ENCODE results near the gene NLGN4X.
"Not testable (repeated sequence)": the region's sequence is repeated elsewhere in the genome, so short reads cannot be mapped to it uniquely, and the experiment has no call there.

NLGN4X gene

DNA sequence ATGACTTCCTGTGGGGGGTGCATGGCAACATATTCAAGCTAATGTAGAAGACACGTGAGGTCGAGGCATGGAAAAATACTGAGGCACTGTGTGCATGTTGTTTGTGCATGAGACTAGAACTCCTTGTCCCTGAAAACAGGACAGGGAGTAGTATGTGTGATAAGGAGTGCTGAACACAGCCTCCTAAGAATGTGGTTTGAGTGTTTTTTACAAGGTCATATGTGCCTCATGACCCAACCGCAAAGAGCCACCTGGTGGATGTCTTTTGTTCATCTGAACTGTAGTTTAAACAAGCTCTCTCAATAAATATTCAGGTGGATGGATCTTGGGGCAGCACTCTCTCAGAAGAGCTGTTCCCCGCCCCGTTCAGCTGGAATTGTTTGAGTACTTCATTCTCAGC, 226.6 kb downstream of the NLGN4X start:
- no peak for DNase-seq

DNA sequence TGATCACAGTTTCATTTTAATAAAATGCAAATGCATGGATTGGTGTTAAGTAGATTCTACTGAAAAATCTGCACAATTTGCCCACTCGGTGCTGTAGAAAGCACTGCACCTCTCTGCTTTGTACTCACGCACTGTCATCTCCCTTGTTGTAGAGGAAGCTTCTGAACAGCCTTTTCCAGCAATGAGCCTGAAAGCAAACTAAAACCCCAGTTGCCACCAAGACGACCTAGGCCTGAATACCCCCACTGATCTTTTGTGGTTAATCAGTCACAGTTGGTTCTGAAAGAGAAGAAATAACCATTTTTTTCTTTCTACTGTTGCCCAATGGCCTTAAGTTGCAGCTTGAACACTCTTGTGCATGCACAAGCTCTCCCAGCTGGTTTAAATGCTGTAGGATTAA, 229.8 kb downstream of the NLGN4X start:
- no peak for DNase-seq

GRCh38 chrX:5998456-5998855, 230.2 kb downstream of the NLGN4X start:
- no peak for DNase-seq

- no peak for DNase-seq
Observed at GRCh38 chrX:5991393-5991792, 237.3 kb downstream of the NLGN4X start.

- no peak for DNase-seq
Observed at GRCh38 chrX:5979338-5979737, 249.3 kb downstream of the NLGN4X start.

GRCh38 chrX:5976332-5976731, 252.3 kb downstream of the NLGN4X start:
- no peak for DNase-seq

GRCh38 chrX:5971300-5971699, 257.4 kb downstream of the NLGN4X start:
- DNase-seq: no peak

- no peak for DNase-seq
Observed at GRCh38 chrX:5965406-5965805, 263.3 kb downstream of the NLGN4X start.

DNA sequence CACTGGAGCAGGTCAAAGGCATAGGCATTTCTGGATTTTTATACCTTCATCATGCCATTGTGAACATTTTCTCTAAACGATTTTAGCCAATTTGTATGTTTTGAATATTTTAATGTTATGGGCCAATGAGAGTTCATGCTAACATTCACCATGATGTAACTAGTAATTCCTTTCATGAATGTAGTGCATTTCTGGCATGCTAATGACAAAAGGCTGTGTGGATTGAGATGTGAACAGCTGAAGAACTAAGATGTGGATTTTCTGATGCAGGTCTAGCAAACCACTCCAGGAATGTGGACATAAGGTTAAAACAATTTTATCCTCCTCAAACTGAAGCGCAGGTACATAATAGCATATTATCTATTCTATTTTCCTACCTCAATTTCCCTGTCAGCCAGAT, 269.4 kb downstream of the NLGN4X start:
- no peak for DNase-seq

DNA sequence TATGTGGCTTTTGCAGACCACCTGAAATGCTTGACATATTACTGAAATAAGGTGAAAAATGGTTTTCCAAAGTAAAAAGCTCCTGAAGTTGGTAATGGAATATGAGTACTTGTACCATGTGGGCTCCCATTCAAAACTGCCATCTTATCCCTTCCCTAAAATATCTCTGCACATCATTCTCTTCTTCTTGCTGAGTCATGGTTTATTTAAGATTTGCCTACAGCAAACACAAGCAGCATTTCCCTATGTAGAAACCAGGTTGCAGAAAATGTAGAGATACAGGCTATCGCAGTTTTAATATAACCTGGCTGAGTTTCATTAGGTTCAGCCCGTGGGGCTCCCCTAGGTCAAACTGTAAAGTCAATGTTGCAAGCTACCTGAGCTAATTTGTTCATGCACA, 270.1 kb downstream of the NLGN4X start:
- DNase-seq: no peak

DNA sequence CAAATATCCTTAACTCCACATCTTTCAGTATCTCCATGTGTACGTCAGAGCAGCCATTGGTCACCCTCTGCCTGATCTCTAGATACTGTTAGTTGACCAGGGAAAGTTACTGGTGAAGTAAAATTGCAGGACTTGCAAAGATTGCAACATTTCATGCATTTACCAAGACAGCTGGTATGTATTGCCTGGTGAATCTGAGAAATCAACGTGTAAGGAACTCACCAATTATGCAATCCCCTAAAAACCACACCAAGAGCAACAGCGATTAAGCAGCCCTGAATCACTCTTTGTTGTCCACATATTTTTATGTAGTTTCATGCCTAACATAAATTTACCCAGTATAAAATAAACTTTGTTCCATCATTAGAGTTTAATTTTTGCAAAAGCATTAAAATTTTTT, 271.2 kb downstream of the NLGN4X start:
- DNase-seq: no peak

DNA sequence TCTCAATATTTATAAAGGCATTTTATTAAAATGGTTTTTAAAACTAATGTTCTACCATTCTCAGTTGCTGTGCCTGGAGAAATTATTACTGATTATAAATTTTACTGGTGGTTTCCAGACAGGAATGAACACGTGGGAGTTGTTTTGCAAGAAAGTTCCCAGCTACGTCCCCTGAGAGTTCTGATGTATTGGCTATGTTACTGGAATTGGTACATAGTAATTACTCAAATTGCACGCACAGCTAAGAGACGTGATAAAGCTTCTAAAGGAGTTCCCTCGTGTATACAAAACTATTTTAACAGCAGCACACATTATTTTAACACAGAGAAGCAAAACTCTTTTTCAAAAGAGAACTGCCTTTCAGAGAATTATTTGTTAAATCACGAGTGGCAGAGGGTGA, 292.2 kb downstream of the NLGN4X start:
- DNase-seq: no peak

DNA sequence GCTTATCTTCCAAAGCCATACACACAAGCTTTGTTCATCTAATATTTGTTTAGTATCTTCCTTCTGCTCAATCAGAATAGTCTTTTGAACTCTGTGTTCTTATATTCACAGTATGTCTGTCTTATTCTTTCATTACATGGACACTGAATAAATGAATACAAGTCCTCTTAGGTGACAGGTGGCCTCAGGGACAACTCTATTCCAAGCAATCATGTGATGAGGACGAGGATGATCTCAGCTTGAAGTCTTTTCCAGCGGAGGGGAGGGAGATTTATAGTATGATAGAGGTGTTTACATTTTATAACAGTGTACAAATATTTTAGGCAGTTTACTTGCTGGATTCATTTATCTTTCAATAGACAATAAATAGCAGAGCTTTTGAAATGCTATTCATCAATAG, 300.4 kb downstream of the NLGN4X start:
- no peak for DNase-seq

DNA sequence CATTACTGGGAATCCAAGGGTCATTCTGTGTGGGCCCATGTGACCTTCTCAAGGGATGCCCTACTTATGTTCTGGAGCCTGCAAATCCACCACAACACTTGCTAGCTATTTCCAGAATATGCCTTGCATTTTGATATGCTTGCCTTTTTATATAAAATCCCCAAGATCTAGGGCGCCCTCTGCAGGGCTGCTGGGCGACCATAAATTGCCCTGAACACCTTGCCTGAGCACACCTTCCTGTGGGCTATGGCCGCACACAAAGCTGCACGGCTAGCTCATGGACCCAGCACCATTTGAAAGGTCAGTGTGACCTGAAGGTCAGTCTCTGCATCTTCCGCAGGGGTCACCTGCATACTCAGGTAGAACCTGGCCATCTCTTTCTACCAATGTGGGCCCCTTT, 311.7 kb downstream of the NLGN4X start:
- DNase-seq: peak in 1 of 2 experiments; percentile 4

- DNase-seq: no peak
Observed at GRCh38 chrX:5915783-5916182, 312.9 kb downstream of the NLGN4X start.

GRCh38 chrX:5907207-5907606, 321.5 kb downstream of the NLGN4X start:
- no peak for DNase-seq

- not testable (repeated sequence) for DNase-seq
Observed at GRCh38 chrX:5903586-5904190, 325.0 kb downstream of the NLGN4X start.

DNA sequence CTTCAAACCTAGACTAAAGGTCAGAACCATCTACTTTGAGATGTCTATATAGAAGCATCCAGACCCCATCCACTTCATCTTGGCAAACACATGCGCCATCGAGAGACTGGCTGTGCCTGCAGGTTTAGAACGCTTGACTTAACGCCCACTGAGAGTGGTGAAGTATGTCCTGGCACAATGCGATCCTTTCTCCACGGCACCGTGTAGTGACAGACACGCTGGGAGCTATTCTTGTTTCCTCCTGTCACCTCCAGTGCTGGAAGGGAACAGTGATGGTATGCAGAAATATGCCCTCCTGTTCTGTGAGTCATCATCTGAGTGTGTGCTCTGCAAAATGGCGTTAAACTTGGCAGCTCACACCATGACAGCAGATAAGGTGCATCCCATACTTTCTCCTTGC, 330.2 kb downstream of the NLGN4X start:
- DNase-seq: no peak

DNA sequence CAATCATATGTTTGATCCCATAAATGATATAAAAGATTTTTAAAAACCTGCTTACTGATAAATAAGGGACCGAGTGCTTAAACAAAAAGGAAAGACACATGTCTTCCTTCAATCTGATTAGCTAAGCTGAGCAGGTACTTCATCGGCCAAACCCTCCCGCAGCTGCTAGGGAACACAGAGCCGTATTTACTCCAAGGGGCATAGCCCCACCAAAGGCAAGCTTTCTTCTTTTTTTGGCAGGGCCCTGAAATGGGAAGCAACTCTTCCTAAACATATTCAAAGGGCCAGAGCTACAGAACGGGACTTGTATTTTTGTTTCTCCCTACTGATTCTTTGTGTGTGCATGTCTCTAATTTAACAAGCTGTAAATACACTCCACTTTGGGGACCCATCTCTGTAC, 337.3 kb downstream of the NLGN4X start:
- no peak for DNase-seq

GRCh38 chrX:5876984-5877596, 351.6 kb downstream of the NLGN4X start:
- peak; percentile 33 to 41 for DNase-seq

GRCh38 chrX:5870238-5870637, 358.4 kb downstream of the NLGN4X start:
- no peak for DNase-seq

- no peak for DNase-seq
Observed at GRCh38 chrX:5869786-5870185, 358.9 kb downstream of the NLGN4X start.

DNA sequence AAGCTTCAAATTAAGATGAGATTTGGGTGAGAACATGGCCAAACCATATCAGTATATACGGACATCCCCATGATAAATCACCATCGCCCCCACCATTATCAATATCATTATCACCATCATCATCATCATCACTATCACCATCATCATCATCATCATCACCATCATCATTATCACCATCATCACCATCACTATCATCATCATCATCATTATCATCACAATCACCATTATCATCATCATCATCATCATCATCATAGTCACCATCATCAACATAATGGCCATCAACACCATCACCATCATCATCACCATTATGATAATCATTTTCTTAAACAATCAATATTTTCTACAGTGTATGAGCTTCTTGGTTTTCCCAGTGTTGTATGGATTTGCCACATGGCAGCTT, 360.9 kb downstream of the NLGN4X start:
- no peak for DNase-seq

DNA sequence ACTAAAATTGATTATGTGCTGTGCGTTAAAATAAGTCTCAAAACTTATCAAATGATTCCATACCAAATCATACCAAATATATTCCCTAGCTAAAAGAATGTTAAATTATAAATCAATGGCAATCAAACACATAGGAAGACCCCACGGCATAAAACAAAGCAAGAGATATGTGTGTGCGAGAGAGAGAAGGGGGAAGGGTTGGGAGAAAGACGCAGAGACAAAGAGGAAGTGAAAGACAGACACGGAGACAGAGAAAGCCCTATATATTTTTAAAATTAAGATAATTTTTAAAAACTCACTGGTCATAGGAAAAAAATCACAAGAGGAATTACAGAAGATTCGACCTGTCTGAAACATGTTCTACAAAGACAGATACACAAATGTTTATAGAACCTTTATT, 371.4 kb downstream of the NLGN4X start:
- no peak for DNase-seq

GRCh38 chrX:5852941-5853340, 375.7 kb downstream of the NLGN4X start:
- no peak for DNase-seq

All from NCI-H2081 (cell line).